Left cardiac atrium (tissue), 4 donors: Measurements from ENCODE around the gene NAB1. TPM values are rescaled to one million over a fixed set of nuclear protein-coding genes. Genes with fewer than 3 reads are reported as not detected.
A peak's percentile ranks its signal among the peaks of the same experiment; 100 is the strongest.
"Not testable (repeated sequence)": the region's sequence is repeated elsewhere in the genome, so short reads cannot be mapped to it uniquely, and the experiment has no call there.

ENCODE experiments used
- ATAC-seq, 2 donors: fragments of 200-7000 bp; cut with Tn5 transposase; one replicate each; pipeline ENCODE4 v1.9.1; 2020; ENCODE audit warnings: mild to moderate bottlenecking in 2 of 2, moderate library complexity in 2 of 2
- DNase-seq: peaks from one replicate; pipeline ENCODE4 v3.0.0-alpha.2; 2020
- intact Hi-C, 2 donors: fragments of 100-400 bp; cut with DNase I; formaldehyde crosslinking; loops; one replicate each; pipeline versions ENCODE4 v1.14.1 to v1.15.1; 2022 to 2023
- total RNA-seq, 2 donors: library from RNA; stranded (reverse); fragmentation: NEBNext Ultra II Directional; extraction: Animal tissue kit (Norgen Biotek cat#: 25700); gene quantifications; one replicate each; pipeline ENCODE4 v1.2.1, GENCODE V29; 2021
- donor health status: DM: no; HTN: yes; CAD: no.
- donor health status: DM: no; HTN: yes; CAD: no; lungs with severe emphysema.
- donor health status: DM: yes; HTN: yes; CAD: no.
- donor health status: Dilated cardiomyopathy.

The NAB1 gene
- total RNA-seq, 2 donors from 2014 or later, result 38.5 to 39.7 TPM

- intact Hi-C loops, result no loop called here
- ATAC-seq, result no peak
- no peak for DNase-seq
Observed at GRCh38 chr2:190697421-190697820, 48.5 kb downstream of the NAB1 start.

GRCh38 chr2:190698895-190699294, 50.0 kb downstream of the NAB1 start:
- no peak for DNase-seq
- intact Hi-C loops, result no loop called here
- ATAC-seq, result peak in 1 of 2 donors; percentile 47

DNA sequence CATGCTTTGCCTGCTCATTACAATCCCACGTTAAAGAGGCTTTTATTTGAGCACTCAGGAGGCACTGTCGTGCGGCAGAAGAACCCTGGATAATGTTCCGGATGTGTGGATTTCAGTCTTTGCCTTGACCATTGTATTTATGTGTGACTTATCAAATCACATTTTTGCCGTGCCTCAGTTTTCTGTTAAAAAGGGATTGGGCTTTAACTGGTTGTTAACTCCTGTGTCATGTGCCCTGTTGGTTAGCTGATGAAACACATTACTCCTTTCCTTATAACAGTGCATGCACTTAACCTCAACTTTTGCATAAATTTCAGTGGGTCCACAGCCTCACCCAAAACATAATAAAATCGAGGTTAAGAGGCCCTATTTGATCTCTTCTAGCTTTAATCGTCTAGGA, 52.7 kb downstream of the NAB1 start:
- intact Hi-C loops, result no loop called here
- ATAC-seq (no peak), DNase-seq (no peak)

- DNase-seq, result no peak
- intact Hi-C loops, result no loop called here
- no peak for ATAC-seq
Observed at GRCh38 chr2:190705280-190705679, 56.4 kb downstream of the NAB1 start.

DNA sequence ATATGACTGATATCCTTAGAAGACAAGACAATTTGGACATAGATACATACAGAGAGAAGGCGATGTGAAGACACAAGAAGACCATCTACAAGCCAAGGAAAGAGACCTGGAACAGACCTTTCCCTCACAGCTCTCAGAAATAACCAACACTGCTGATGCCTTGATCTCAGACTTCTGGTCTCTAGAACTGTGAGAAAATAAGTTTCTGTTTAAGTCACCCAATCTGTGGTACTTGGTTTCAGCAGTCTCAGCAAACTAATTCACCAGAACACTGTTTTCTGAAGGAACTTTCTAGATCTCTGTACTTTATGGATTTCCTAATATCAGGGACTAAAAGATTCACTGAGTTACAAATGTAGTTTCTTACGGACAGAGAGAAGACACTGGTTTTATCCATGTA, 58.8 kb downstream of the NAB1 start:
- intact Hi-C loops, result no loop called here
- no peak for DNase-seq
- ATAC-seq, result no peak

- ATAC-seq, DNase-seq, intact Hi-C loops: not testable (repeated sequence)
Observed at GRCh38 chr2:190708650-190709049, 59.8 kb downstream of the NAB1 start.

GRCh38 chr2:190711069-190711468, 62.2 kb downstream of the NAB1 start:
- DNase-seq (no peak), ATAC-seq (no peak)
- intact Hi-C loops, result no loop called here

DNA sequence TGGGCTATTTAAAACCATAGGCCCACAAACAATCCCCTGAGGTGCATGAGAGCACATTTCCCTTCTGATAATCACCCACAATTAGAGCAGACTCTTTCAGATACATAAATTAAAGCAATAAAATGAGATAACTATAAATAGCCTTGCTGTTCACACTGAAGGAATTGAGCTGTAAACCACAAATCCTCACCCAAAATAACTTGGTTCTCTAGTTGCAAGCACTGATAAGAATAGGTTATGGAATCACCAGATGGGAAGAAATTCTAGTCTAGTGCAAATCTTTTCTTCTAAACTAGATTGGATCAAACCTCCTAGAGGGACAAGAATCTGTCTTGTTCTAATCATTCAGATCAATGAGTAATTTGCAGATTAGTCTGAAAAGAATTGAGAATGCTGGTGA, 64.6 kb downstream of the NAB1 start:
- intact Hi-C loops, result no loop called here
- ATAC-seq (no peak), DNase-seq (no peak)

GRCh38 chr2:190714958-190715357, 66.1 kb downstream of the NAB1 start:
- DNase-seq, result no peak
- ATAC-seq, result no peak
- intact Hi-C loops, result no loop called here

- ATAC-seq (no peak), DNase-seq (no peak)
- intact Hi-C loops, result no loop called here
Observed at GRCh38 chr2:190716176-190716807, 67.4 kb downstream of the NAB1 start.

GRCh38 chr2:190717306-190717705, 68.4 kb downstream of the NAB1 start:
- ATAC-seq (no peak), DNase-seq (no peak)
- intact Hi-C loops, result no loop called here

DNA sequence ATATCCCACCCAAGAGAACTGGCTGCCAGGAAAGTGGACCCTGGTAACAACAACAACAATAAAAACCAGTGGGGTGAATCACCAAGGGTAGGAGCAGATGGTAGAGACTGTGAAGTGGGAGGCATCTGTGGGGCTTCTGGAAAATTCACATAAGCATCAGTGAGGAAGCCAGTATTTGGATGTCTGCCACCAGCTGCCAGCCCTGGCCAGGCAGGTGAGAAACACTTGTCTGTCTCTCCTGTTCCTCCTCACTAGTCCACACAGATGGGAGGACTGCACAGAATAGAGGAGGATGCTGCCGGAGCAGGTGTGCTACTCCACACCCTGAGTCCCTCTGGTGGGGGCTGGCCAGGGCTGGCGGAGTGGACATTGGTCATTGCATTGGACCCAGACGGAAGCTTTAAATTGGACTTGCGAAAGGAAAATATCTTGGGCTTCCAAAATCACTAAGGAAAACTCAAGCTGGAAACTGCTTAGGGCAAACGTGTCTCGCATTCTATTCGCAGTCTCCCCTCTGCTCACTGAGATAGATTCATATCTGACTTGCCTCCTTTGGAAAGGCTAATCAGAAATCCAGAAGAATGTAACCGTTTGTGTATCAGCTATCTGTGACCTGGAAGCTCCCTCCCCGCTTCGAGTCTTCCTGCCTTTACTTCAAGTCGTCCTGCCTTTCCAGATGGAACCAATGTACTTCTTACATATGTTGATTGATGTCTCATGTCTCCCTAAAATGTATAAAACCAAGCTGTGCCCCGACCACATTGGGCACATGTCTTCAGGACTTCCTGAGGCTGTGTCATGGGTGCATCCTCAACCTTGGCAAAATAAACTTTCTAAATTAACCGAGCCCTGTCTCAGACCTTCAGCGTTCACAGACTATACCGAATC, 69.1 kb downstream of the NAB1 start:
- DNase-seq, result no peak
- intact Hi-C loops, result no loop called here
- ATAC-seq, result no peak

- peak; percentile 70 for DNase-seq
- intact Hi-C loops, result no loop called here
- ATAC-seq, result peak; percentile 80 to 91
Observed at GRCh38 chr2:190718652-190719526, 70.0 kb downstream of the NAB1 start.

DNA sequence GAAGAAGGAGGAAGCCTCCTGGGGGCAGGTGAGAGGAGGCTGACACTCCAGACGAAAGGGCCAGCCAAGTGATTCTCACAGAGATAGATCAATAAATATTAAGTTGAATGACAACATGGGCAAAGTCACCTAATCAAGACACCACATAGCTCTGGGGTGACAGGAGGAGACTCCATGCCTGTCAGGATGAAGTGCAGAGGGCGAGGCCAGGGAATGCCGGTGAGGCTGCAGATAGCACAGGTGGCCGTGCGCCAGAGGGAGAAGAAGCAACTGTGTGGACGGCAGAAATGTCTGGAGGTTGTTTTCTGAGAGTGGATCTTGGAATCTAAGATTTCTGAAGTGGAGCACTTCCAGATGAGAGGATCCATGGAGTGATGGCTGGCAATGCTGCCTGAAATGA, 71.4 kb downstream of the NAB1 start:
- no peak for ATAC-seq
- DNase-seq, result no peak
- intact Hi-C loops, result no loop called here

DNA sequence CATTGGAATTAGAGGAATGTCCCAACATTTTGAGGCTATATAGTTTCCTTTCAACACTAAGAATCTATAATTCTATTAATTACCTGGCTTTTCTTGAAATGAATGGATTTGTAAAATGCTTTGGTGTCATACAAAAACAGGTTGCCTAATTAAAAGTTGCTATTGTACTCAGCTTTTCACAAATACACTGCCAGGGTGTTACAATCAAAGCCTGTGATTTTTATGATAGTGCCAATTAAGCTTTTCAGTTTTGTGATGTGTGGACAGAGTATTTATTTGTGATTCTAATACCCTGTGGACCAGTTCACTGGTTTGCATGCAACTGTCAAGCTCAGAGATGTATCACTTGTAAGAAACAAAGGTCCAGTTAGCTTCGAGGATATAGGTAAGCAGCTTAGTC, 71.8 kb downstream of the NAB1 start:
- DNase-seq (no peak), ATAC-seq (no peak)
- intact Hi-C loops, result no loop called here

DNA sequence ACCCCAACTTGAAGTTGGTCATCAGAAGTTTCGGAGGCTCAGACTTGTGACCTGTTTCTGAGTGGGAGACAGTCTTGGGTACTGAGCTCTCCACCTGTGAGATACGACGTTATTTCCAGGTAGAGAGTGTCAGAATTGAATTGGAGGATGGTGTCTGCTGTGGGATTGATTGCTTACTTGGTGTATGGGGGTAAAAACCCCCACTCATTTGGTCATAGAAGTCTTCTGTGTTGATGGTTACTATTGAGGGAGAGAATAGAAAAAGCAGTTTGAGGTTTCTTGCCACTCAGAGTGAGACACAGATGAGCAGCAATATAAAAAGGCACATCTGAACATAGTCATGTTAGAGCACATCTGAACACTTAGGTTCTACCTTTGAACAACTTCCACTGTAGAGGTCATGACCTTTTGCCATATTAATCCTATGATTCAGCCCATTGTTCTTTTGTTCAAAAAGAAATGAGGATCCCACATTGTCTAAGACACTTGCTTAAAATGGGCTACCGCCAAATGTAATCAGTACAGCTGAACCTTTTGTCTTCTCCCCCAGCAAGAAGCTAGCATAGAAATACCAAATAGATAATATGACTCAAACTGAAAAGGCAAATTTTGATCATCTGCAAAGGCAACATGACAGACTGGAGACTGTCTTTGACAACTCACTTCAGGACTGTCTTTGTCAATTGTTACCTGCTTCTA, 73.3 kb downstream of the NAB1 start:
- intact Hi-C loops, result no loop called here
- DNase-seq (no peak), ATAC-seq (no peak)

- DNase-seq (no peak), ATAC-seq (no peak)
- intact Hi-C loops, result no loop called here
Observed at GRCh38 chr2:190722835-190723234, 74.0 kb downstream of the NAB1 start.

- DNase-seq (no peak), ATAC-seq (peak; percentile 27 to 48)
- intact Hi-C loops, result no loop called here
Observed at GRCh38 chr2:190723397-190724090, 74.7 kb downstream of the NAB1 start.

DNA sequence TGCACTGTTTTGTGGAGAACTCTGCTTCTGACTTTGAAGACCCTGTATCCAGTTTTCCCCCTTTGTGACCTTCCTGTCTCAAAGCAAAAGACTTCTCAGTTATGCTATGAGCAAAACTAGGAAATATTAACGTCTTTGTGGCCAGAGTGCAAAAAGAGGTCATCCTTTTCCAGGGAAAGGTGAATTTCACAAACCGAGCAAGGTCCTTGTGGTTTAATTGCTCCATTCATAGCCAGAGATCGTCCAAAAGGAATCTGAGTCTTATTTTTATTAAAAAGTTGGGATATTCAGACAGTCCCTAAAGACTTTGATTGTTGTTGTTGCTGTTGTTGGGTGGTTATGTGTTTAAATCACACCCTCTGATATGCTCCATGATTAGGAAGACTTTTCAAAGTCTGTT, 77.4 kb downstream of the NAB1 start:
- intact Hi-C loops, result no loop called here
- ATAC-seq (no peak), DNase-seq (no peak)
